GM19193 (cell line): Measurements from ENCODE around the gene SRPK3.

Source experiments
- POLR2A ChIP-seq: IDR thresholded peaks from 4 replicates; pipeline ENCODE4 v1.6.1; 2011; ENCODE audit not compliant: insufficient read depth, insufficient read length; ENCODE audit errors: extremely low read depth

Gene SRPK3

GRCh38 chrX:153775293-153776119, 5.3 kb upstream of the SRPK3 start:
- no peak for TF ChIP-seq POLR2A

- no peak for TF ChIP-seq POLR2A
Observed at GRCh38 chrX:153776120-153776599, 4.7 kb upstream of the SRPK3 start.

GRCh38 chrX:153776611-153777045, 4.2 kb upstream of the SRPK3 start:
- TF ChIP-seq POLR2A: no peak

- no peak for TF ChIP-seq POLR2A
Observed at GRCh38 chrX:153777261-153778090, 3.4 kb upstream of the SRPK3 start.

GRCh38 chrX:153778181-153778580, 2.7 kb upstream of the SRPK3 start:
- TF ChIP-seq POLR2A: no peak

GRCh38 chrX:153778684-153779101, 2.1 kb upstream of the SRPK3 start:
- TF ChIP-seq POLR2A: no peak

- TF ChIP-seq POLR2A: no peak
Observed at GRCh38 chrX:153779891-153780677, 757 bp upstream of the SRPK3 start.

- TF ChIP-seq POLR2A: no peak
Observed at GRCh38 chrX:153781428-153782047, 697 bp downstream of the SRPK3 start.

GRCh38 chrX:153782313-153782712, 1.5 kb downstream of the SRPK3 start:
- no peak for TF ChIP-seq POLR2A

GRCh38 chrX:153782871-153783270, 2.0 kb downstream of the SRPK3 start:
- no peak for TF ChIP-seq POLR2A

- TF ChIP-seq POLR2A: no peak
Observed at GRCh38 chrX:153783378-153784013, 2.7 kb downstream of the SRPK3 start.

GRCh38 chrX:153784325-153784967, 3.6 kb downstream of the SRPK3 start:
- TF ChIP-seq POLR2A: no peak

GRCh38 chrX:153786669-153787068, 5.8 kb downstream of the SRPK3 start:
- TF ChIP-seq POLR2A: no peak
